HEK293 (cell line): ENCODE measurements around the gene IBSP.

Experiments used
- KLF1 ChIP-seq: fragments of 450-650 bp; formaldehyde crosslinking; IDR thresholded peaks from 2 replicates; pipeline ENCODE4 v1.5.1; 2016; ENCODE audit warnings: missing biosample characterization, missing genetic modification characterization
- KLF7 ChIP-seq: fragments of 450-650 bp; formaldehyde crosslinking; IDR thresholded peaks from 2 replicates; pipeline ENCODE4 v1.5.1; 2016; ENCODE audit warnings: missing biosample characterization, missing genetic modification characterization, borderline replicate concordance
- REST ChIP-seq: fragments of 450-650 bp; formaldehyde crosslinking; IDR thresholded peaks from 2 replicates; pipeline ENCODE4 v1.5.1; 2016; ENCODE audit warnings: missing biosample characterization, missing genetic modification characterization
- SP7 ChIP-seq: fragments of 450-650 bp; formaldehyde crosslinking; IDR thresholded peaks from 2 replicates; pipeline ENCODE4 v1.5.1; 2016; ENCODE audit warnings: missing biosample characterization, missing genetic modification characterization
- WT1 ChIP-seq: fragments of 450-650 bp; formaldehyde crosslinking; IDR thresholded peaks from 2 replicates; pipeline ENCODE4 v1.5.1; 2016; ENCODE audit warnings: missing biosample characterization, missing genetic modification characterization
- YY2 ChIP-seq: fragments of 450-650 bp; formaldehyde crosslinking; IDR thresholded peaks from 2 replicates; pipeline ENCODE4 v1.5.1; 2016; ENCODE audit warnings: missing biosample characterization, missing genetic modification characterization
- ZNF426 ChIP-seq: fragments of 450-650 bp; formaldehyde crosslinking; IDR thresholded peaks from 2 replicates; pipeline ENCODE4 v1.5.1; 2017; ENCODE audit warnings: missing biosample characterization, missing genetic modification characterization, mild to moderate bottlenecking, inconsistent platforms, moderate library complexity
- ZNF701 ChIP-seq: fragments of 450-650 bp; formaldehyde crosslinking; IDR thresholded peaks from 2 replicates; pipeline ENCODE4 v1.5.1; 2016; ENCODE audit warnings: missing biosample characterization, missing genetic modification characterization
- ZNF843 ChIP-seq: fragments of 450-650 bp; formaldehyde crosslinking; IDR thresholded peaks from 2 replicates; pipeline ENCODE4 v1.5.1; 2016; ENCODE audit warnings: missing biosample characterization, missing genetic modification characterization

The IBSP gene

GRCh38 chr4:87857789-87858188 lies 58.4 kb downstream of the IBSP start (continued):
- TF ChIP-seq REST, result no peak
- TF ChIP-seq SP7 (tag by site-specific recombination), result no peak
- no peak for TF ChIP-seq ZNF701
- no peak for TF ChIP-seq KLF7 (tag by site-specific recombination)
- TF ChIP-seq YY2 (tag by site-specific recombination), result no peak
- no peak for TF ChIP-seq ZNF426 (tag by site-specific recombination)
- no peak for TF ChIP-seq ZNF843 (tag by site-specific recombination)
- no peak for TF ChIP-seq WT1 (tag by site-specific recombination)
- no peak for TF ChIP-seq KLF1 (tag by site-specific recombination)
